ENCODE data around the gene HOXA9.

The HOXA9 gene

DNA sequence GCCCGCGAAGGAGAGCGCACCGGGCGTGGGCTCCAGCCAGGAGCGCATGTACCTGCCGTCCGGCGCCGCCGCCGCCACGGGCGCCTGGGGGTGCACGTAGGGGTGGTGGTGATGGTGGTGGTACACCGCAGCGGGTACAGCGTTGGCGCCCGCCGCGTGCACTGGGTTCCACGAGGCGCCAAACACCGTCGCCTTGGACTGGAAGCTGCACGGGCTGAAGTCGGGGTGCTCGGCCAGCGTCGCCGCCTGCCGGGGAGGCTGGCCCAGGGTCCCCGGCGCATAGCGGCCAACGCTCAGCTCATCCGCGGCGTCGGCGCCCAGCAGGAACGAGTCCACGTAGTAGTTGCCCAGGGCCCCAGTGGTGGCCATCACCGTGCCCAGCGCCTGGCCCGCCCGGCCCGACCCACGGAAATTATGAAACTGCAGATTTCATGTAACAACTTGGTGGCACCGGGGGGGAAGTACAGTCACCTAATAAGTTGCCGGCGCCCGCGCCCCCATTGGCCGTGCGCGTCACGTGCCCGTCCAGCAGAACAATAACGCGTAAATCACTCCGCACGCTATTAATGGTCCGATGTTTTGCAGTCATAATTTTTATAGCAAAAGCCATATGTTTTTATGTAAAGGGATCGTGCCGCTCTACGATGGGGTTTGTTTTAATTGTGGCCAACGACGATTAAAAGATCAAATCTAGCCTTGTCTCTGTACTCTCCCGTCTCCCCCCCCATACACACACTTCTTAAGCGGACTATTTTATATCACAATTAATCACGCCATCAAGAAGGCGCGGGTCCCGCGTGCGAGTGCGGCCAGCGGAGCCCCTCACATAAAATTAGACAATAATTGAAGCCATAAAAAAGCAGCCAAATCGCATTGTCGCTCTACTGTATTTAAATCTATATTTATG lies at the start of gene HOXA9:
Gene HOXA9, minus strand, starts transcription at position 449 of the 907 bp plus-strand sequence. Its CDS starts 80 bp downstream, at position 369.
- no peak for TF ChIP-seq CTCF (conservative IDR thresholded peaks at IDR 0.05; ENCODE audit: control insufficient read depth, insufficient read depth, low read depth, low read length)
- H3K4me3 ChIP-seq (ENCODE audit: control insufficient read depth, low read depth, low read length), result peak within 1 kb of the TSS; percentile 77
- peak; percentile 96 for DNase-seq (ENCODE audit: low read depth)

GRCh38 chr7:27214239-27214950 lies 49.1 kb upstream of the HOXA9 start:
- no peak for TF ChIP-seq CTCF (conservative IDR thresholded peaks at IDR 0.05; ENCODE audit: control insufficient read depth, insufficient read depth, low read depth, low read length)
- DNase-seq (ENCODE audit: low read depth), result no peak
- no peak overlapping the region for H3K4me3 ChIP-seq (ENCODE audit: control insufficient read depth, low read depth, low read length)

DNA sequence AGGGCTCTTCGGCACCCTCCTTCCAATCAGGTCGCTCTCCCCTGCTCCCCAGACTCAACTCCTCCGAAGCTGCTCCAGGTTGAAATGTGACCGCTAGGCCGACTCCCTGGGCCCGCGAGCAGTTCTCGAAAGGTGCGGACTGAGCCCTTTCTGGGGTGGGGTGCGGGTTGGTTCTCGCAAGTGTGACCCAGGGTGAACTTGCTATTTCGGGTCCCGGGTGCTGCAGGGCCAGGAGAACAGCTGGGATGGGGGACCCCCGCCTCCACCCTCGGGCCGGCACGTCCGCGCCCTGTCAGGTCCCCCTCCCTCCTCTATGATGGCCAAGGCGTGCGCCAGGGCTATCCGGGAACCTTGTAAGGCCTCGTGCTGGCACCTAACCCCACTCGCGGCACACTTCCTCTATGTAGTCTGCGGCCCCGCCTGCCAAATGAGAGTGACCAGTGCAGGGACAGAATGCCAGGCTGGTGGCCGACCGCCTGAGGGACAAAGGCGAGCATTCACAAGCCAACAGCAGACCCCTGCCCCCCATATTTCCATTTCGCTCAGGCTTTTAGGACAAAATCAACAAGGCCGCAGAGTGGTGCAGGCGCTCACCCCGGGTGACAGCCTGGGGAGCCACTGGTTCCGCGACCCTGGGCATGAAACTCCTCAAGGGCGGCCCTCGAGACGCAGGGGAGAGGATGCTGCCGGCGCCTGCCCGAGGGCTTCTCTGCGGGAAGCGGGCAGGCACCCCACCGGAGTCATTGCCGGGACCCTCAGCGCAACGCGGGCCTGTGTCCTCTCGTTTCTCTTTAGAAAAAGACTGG lies 48.3 kb upstream of the HOXA9 start:
- no peak for TF ChIP-seq CTCF (conservative IDR thresholded peaks at IDR 0.05; ENCODE audit: control insufficient read depth, insufficient read depth, low read depth, low read length)
- no peak overlapping the region for H3K4me3 ChIP-seq (ENCODE audit: control insufficient read depth, low read depth, low read length)
- no peak for DNase-seq (ENCODE audit: low read depth)

DNA sequence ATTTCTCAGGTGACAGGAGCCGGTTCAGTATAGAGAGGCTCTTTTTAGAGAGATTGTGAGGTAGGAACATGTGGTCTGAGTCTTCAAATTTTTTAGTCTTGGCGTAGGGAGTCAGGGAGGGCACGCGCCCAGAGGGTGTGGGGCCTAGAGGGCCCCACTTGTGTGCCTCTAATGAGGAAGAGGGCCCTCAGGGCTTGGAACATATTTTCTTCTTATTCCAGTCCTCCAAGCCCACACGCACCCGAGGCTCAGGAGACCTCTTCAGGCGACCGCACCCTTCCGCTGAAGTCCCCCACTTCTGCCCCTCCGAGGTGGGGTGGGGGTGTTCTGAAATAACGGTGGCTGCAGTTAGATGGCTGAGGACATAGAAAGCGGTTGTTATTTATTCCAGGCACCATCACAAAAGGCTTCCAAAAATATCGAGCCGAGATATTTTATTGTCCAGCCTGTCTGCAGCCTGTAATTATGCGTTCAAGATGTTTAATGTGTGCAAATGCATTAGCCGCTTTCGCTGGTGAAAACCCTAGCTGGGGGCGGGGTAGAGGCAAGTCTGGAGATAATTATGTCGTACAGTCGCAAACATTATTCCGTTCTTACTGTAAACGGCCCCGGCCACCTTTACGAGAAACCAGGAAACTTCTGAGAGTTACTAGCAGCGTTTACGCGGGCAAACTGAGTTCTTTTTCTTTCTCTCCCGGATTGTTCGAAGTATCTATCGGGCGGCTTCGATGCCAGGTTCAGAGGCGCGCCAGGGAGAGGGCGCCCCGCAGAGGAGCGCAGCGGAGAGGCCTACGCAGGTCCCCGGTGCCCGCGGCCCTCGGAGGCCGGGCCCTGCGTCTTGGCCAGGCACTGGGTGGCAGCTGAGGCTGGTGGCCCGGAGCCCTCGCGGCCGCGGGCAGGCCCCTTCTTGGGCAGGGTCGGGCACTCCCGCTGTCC lies 47.4 kb upstream of the HOXA9 start:
- H3K4me3 ChIP-seq (ENCODE audit: control insufficient read depth, low read depth, low read length), result no peak overlapping the region
- no peak for DNase-seq (ENCODE audit: low read depth)
- no peak for TF ChIP-seq CTCF (conservative IDR thresholded peaks at IDR 0.05; ENCODE audit: control insufficient read depth, insufficient read depth, low read depth, low read length)

DNA sequence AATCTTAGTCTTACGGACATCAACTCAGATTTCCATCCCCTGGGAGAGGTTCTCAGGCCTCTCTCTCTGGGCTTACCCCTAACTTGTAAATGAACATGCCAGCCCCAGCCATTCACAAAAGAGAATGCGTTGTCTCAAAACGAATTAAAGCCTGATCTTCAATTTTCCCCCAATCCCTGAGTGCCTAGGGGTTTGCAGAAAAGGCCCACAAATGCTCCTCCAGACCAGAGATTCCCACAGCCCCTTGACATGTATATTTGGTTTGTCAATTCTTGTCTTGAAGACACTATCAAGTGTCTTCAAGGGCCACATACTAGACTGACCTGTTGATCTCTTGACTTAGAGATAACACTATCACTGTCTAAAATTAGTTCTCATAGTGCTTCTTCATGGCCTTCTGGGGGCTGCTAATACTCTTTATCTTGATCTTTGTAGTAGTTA lies 46.4 kb upstream of the HOXA9 start:
- no peak for TF ChIP-seq CTCF (conservative IDR thresholded peaks at IDR 0.05; ENCODE audit: control insufficient read depth, insufficient read depth, low read depth, low read length)
- no peak for DNase-seq (ENCODE audit: low read depth)
- no peak overlapping the region for H3K4me3 ChIP-seq (ENCODE audit: control insufficient read depth, low read depth, low read length)

Data from fibroblast of mammary gland (primary cell).